Chondrocyte (in vitro differentiated cells): ENCODE results near the gene MAD1L1. TPM values are rescaled to one million over a fixed set of nuclear protein-coding genes. Genes with fewer than 3 reads are reported as not detected.

Experiments used
- DNase-seq: peaks from one replicate; pipeline ENCODE4 v3.0.0; 2021; ENCODE audit warnings: mixed read lengths, low spot score
- H3K27ac Mint-ChIP-seq: one replicate; pipeline ENCODE4 v1.8.0; 2021; ENCODE audit warnings: mild to moderate bottlenecking, moderate library complexity, mixed read lengths; ENCODE audit not compliant: unreplicated experiment
- H3K27me3 Mint-ChIP-seq: 2 replicates; pipeline ENCODE4 v1.8.0; 2021; ENCODE audit warnings: low read depth, mixed read lengths
- H3K36me3 Mint-ChIP-seq: 2 replicates; pipeline ENCODE4 v1.8.0; 2021; ENCODE audit warnings: low read depth, mixed read lengths
- H3K4me1 Mint-ChIP-seq: 2 replicates; pipeline ENCODE4 v1.8.0; 2021; ENCODE audit warnings: low read depth, mild to moderate bottlenecking, mixed read lengths
- H3K4me3 Mint-ChIP-seq: one replicate; pipeline ENCODE4 v1.8.0; 2021; ENCODE audit warnings: mild to moderate bottlenecking, moderate library complexity, mixed read lengths; ENCODE audit not compliant: unreplicated experiment
- H3K9me3 Mint-ChIP-seq: 2 replicates; pipeline ENCODE4 v1.8.0; 2021; ENCODE audit warnings: low read depth, mixed read lengths
- CTCF ChIP-seq: fragments of 200-600 bp; sonication (generic); IDR thresholded peaks from 2 replicates; pipeline ENCODE4 v1.5.0; 2021; ENCODE audit warnings: antibody characterized with exemption, mild to moderate bottlenecking, moderate library complexity
- total RNA-seq: library from RNA; stranded (reverse); gene quantifications from 3 replicates; pipeline ENCODE4 v1.2.1, GENCODE V29; 2021

The MAD1L1 gene
- total RNA-seq, 1 donor from 2014 or later, result 22.7 TPM

DNA sequence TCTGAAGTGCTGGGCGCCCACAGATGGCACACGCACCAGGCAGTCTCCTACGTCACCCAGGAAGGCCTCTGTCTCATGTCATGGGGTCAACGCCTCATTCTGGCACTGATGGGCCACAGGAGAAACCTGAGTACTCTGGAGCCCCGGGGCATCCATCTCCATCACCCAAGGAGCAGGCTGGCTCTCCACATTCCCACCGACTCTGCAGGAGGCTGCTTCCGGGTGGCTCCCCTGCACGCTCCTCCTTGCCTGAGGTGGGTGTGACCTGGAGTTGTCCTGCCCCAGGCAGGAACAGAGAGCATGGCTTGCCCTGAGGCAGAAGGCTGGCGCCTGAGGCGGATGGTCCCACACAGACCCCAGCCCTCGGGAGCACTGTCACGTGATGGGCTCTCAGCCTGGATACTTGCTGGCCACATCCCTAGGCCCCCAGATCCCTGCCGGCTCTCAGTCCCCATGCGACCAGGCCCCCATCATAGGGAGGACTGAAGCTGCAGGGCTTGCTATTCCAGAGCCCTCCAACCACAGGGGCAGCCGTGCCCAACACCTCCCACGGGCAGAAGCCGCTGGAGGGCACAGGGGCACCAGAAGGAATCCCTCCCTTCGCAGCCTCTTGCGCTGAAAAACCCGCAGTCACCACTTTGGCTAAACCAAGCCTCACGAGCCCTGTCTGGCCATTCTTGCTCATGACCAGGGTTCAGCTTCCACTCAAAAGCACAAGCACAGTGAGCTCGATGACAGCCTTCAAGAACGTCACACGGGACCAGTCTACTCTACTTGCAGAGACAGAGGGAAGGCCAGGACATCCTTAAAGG lies 80.7 kb downstream of the MAD1L1 start:
- Mint-ChIP-seq H3K9me3 (no peaks in the 10 kb centered on the region), H3K4me1 (peaks cover 7% of the 10 kb centered on the region), H3K27me3 (no peaks in the 10 kb centered on the region), H3K36me3 (peaks cover 14% of the 10 kb centered on the region), H3K27ac (no peak overlapping the region), H3K4me3 (no peak overlapping the region)
- no peak for TF ChIP-seq CTCF
- DNase-seq, result peak; percentile 71

DNA sequence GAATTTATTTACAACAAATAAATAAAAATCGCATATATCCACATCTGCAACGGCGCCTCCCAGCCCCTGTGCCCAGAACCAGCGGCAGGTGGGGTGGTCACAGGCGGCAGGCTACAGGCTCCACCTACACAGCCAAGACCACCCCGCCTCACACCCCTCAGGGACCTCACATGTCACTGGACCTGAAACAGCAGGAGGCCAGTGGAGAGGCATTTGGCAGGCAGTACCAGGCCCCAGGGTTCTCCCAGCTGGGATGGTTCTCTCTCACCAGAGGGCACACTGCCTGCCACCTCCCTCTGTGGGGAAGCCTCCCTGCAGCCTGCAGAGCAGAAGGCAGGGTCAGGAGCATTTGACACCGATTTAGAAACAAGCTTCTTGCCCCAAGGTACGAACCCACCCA lies 81.5 kb downstream of the MAD1L1 start:
- peak; percentile 21 for TF ChIP-seq CTCF
- peak; percentile 77 for DNase-seq
- no peaks in the 10 kb centered on the region for H3K9me3 Mint-ChIP-seq
- no peaks in the 10 kb centered on the region for H3K27me3 Mint-ChIP-seq
- H3K36me3 Mint-ChIP-seq, result peaks cover 17% of the 10 kb centered on the region
- H3K4me3 Mint-ChIP-seq, result no peak overlapping the region
- H3K4me1 Mint-ChIP-seq, result no peaks in the 10 kb centered on the region
- no peak overlapping the region for H3K27ac Mint-ChIP-seq

DNA sequence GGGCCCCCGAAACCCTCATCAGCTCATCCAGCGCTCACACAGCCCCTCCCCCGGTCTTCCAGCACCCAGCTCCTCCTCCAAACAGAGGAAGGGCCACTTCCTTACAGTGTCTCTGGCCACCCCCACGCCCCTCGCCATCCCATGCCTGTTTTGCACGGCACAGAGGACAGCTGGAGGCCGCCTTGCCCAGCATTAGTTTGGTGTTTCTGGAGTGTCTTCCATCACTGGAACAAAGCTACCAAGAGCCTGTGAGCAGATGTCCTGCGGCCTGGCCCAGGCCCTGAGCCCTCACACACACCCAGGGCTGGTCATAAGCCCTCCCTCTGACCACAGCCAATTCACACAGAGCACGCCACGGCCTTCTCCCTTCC lies 82.3 kb downstream of the MAD1L1 start:
- H3K27ac Mint-ChIP-seq, result no peak overlapping the region
- no peaks in the 10 kb centered on the region for H3K9me3 Mint-ChIP-seq
- H3K36me3 Mint-ChIP-seq, result peaks cover 20% of the 10 kb centered on the region
- no peak for TF ChIP-seq CTCF
- no peaks in the 10 kb centered on the region for H3K27me3 Mint-ChIP-seq
- no peaks in the 10 kb centered on the region for H3K4me1 Mint-ChIP-seq
- no peak overlapping the region for H3K4me3 Mint-ChIP-seq
- no peak for DNase-seq

DNA sequence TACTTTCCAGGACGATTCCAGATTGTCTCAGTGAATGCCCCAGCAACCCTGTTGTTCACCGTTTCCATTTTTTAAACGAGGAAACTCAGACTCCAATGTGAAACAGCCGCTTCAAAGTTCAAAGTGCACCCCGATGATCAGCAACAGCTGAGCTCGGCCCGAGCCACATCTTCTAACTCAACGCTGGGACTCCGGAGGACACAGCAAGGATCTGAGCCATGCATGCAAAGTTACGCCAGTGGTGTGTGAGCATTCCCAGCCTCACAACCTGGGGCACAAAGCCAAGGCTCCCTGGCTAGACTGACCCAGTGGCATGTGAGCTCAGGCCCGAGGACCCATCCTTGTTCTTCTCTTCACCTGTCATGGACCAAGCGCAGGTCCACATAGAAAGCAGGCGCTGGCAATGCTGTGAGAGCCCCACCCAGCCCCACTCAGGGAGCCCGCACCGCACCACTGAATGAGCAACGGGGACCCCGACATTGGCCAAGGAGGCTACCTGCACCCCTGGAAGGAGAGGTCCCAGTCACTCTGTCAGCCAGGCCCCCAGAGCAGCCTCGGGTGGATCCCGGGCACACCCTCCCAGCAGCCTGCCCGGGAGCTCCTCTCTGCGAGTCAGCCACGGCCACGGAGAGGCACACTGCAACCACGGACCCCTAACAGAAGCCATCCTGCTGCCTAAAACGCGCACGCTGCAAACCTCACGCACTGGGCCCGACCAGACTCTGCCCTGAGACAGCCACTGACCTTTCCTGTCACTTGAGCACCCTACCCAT lies 82.9 kb downstream of the MAD1L1 start:
- no peak for TF ChIP-seq CTCF
- DNase-seq, result no peak
- Mint-ChIP-seq H3K4me1 (no peaks in the 10 kb centered on the region), H3K27me3 (no peaks in the 10 kb centered on the region), H3K4me3 (no peak overlapping the region), H3K9me3 (no peaks in the 10 kb centered on the region), H3K27ac (no peak overlapping the region), H3K36me3 (peaks cover 20% of the 10 kb centered on the region)

DNA sequence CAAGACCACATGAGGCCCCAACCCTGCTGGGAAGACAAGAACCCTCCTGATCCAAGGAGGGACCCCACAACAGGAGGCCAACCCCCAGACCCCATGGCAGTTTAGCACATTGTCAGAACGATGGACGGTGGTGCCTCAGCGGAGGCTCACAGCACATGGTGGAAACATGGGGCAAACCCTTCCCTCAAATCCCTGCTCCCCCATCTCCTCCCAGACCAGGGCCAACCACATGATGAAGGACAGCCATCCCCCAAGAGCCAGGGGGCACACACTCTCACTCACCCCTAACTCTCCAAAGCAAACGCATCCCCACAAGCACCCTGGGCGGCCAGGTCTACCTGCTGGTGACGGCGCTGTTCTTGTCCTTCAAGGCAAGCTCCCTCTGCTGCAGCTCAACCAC lies 83.9 kb downstream of the MAD1L1 start:
- no peak for TF ChIP-seq CTCF
- Mint-ChIP-seq H3K9me3 (no peaks in the 10 kb centered on the region), H3K4me3 (no peak overlapping the region)

More for the DNA sequence above, 83.9 kb downstream of the MAD1L1 start:
- peaks cover 21% of the 10 kb centered on the region for H3K36me3 Mint-ChIP-seq
- DNase-seq, result no peak
- H3K27ac Mint-ChIP-seq, result no peak overlapping the region
- no peaks in the 10 kb centered on the region for H3K27me3 Mint-ChIP-seq
- H3K4me1 Mint-ChIP-seq, result no peaks in the 10 kb centered on the region
